CD4-positive, alpha-beta T cell treated with Interleukin-15 for 1 hour (primary cell): Measurements from ENCODE around the gene MMD.
"Not testable (repeated sequence)": the region's sequence is repeated elsewhere in the genome, so short reads cannot be mapped to it uniquely, and the experiment has no call there.

Experiments used
- DNase-seq: peaks from one replicate; pipeline ENCODE4 v3.0.0-alpha.2; 2020

Gene MMD

DNA sequence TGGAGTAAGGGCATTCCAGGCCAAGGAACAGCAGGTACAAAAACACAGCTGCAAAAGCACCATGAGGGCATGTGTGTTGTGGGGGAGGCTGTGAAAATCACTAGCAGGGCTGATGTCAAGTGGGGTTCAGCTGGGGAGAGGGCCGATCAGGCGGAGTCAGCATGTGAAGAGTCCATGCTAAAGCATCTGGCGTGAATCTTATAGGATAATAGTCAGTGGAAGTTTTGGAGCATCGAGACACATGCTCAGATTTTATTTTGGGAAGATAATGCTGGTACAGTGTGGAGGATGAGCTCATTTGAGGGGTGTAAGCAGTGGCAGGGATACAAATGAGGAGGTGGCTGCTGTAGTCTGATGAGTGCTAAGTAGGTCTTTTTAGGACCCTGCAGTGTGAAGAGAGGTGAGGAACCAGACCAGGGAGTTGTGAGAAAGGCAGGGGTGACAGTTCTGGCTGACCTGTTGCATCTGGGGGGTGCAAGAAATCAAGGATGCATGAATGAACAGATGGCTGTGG, 30.3 kb downstream of the MMD start:
- no peak for DNase-seq

DNA sequence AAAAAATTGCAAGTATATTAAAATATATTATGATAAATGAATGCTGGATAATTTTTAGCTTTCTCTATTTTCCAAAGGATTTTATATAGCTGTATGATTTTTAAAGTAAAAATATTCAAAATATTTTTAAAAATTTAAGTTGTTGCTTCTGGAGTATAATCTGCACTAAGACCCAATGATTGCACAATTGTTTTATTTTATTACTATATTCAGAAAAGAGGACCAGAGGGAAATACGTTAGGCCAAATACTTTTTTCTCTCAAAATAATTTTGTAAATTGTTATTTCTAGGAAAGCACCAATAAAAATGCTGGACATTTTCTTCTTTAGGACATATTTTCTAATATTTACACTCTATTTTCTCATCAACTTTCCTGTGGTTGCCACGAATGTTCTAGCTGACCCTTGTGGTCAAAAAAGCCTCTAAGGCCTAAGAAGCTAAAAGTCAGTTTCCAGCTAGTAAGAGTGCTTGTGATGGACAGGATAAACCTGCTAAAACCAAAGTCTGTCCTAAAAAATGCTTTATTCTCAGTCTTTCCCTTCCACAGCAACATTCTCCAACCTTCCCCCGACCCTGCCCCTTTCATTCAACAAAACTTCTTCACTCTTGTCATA, 31.2 kb downstream of the MMD start:
- DNase-seq = no peak

DNA sequence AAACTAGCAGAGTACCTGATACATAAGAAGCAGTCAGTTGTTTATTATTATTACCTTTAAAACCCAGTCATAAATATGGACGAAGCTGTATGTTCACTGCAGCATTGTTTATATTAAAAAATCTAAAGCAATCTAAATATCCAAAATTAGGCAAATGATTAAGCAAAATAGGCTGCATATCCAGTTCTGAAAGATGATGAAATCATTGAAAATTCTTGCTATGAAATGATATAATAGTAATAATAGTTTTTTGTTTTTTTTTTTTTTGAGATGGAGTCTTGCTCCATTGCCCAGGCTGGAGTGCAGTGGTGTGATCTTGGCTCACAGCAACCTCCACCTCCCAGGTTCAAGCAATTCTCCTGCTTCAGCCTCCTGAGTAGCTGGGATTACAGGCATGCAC, 31.9 kb downstream of the MMD start:
- not testable (repeated sequence) for DNase-seq

GRCh38 chr17:55388842-55389241, 32.8 kb downstream of the MMD start:
- DNase-seq = no peak

DNA sequence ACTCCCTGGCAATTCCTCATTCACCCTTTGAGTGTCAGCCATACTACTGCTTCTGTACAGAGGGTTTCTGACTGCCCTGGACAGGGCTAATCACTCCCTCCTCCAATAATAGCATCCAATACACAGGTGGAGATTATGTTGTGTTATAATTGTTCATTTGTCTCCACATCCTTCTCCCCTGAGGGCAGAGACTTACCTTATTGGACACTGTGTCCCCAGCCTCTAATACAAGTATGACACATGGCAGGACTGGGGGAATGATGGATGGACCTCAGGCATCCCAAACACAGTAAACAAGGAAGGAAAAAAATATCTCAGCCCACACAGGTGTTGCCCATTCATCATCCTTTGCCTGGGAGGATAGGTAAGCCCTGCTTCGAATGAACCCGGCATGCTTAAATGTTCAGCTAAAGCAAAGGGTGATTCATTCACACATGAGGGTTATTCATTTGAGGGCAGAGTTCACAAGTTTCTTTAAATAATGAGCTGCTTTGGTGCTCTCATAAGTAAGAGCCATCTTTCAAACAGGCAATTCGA, 34.8 kb downstream of the MMD start:
- DNase-seq = no peak

DNA sequence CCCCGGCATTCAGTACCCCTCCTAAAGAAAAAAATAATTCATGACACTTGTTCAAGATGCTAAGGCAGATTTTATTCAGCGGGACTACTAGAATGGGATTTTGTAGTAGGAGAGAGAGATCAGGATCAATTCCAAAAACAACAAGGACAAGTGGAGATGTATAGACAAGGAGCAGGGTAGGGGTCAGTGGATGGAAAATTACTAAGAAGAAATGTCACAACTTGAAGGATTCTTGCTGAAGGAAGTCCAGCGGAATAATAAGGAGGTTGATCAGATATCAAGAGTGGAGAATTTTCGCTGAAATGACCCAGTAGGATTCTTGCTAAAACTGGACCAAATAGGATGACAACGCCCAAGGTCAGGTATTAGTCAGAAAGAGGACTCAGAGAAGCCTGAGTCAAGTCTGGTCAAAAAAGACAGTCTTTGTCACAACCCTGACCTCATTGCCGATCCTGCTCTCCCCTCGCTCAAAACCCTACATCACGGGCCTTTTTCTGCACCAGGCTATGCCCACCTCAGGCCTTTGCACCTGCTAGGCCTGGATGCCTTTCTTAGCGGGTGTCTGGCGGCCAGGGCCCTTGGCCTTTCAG, 36.9 kb downstream of the MMD start:
- DNase-seq = no peak

DNA sequence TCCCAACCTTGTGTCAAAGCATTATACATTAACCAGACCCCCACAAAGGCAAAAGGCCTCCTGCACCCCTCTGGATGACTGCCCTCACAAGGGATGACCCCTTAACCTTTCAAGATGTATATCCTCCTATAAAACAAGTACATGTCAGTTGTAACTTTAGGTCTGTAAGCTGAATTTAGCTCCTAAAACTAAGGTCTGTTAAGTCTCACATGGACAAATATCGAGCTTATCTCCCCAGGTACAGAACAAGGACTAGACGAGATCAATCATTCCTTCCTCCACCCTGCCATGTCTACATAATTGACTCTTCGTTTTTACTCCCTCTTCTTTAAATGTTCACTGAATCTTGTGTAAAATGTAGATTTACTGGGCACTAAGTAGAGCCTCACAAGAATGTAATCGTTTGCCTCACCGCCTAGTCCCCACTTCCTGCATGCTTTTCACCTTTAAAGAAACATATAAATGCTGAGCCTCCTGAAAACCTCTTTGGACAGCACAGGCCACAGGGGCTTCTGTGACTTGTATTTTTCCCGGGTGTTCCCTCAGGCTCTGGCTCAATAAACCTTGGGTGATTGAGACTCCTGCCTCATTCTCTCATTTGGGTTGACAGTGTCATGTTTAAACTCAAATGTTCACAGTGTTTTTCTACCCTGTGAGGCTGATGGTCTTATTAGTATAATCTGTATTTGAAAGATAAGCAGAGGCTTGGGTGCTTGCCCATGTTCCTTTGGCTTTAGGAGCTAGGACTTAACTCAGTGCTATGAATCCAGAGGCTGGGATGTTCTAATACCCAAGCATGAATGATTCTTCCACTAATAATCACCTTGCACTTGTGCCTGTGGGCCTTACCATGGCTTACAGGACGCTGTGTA, 37.6 kb downstream of the MMD start:
- no peak for DNase-seq

- no peak for DNase-seq
Observed at GRCh38 chr17:55381017-55381770, 40.4 kb downstream of the MMD start.

DNA sequence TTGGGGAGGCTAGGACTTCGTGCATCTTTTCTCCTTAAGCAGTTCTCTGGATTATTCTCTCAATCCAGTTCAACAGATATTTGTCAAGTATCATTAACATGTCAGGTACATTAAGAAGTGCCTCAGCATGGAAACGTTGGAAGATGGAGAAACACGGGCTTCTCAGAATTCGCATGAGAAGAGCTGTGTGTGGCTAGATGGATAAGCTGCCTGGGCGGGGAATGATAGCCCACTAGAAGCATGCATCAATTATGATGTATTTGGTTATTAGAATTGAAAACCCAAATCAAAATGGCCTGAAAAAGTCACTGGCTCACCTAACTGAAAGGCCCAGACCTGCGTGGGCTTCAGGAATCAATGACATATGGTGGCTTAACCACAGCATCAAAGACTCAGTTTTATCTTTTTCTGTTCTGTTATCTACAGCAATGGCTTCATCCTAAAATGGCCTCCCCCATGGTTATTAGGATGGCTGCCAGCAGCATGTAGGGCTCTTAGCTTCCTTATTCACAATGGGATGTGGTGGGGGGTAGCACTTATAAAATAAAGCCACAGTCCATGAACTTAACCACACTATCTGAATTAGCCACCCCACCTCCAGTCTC, 43.9 kb downstream of the MMD start:
- DNase-seq = no peak

GRCh38 chr17:55368706-55369105, 52.9 kb downstream of the MMD start:
- DNase-seq = no peak

DNA sequence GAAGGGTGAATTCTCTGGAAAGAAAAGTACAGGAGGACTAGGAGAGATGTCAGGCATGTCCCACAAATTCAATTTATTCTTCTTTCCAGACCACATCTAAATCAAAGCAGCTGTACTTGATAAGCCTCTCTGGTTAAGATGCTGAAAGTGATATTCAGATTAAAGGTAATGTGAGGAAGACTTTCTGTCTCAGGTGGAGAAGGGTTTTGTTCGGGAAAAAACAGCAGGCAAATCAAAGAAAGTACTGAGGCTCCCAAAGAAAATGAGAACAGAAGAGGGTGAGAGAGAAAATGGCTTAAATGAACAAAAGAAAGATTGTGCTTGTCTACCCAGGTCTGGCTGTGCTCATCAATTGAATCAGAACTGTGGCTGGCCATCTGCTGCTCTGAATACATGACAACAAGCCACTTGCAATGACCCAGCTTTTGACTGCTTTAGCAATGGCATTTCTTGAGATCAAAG, 55.6 kb downstream of the MMD start:
- no peak for DNase-seq

DNA sequence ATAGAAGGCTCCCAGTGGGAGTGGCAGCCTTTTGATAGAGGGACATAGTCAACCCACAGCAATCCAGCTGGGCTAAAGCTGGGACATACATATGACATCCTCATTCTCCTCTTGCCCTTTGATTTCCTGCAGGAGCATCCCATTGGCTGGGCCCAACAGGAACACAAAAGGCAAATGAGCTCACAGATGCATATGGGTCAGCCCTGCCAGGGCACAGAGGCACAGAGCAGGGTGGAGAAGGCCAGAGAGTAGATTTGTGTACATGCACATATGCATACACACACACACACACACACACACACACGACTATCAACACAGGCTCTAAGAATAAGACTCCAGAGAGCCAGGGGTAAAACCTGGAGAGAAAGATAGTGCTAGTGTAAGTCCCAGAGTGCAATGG, 58.6 kb downstream of the MMD start:
- no peak for DNase-seq

DNA sequence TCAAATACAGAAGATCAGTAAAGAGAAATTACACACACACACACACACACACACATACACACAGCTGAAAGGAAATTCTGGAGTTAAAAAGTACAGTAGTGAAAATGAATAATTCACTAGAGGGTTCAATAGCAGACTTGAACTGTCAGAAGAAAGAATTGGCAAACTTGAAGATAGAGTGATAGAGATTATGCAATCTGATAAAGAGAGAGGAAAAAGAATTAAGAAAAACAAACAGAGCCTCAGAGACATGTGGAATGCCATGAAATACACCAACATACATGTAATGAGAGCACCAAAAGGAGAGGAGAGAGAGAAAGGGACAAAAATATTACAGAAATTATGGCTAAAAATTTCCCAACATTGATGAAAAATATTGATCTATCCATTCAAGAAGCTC, 60.7 kb downstream of the MMD start:
- no peak for DNase-seq

GRCh38 chr17:55356434-55357328, 65.0 kb downstream of the MMD start:
- DNase-seq = peak; percentile 47

DNA sequence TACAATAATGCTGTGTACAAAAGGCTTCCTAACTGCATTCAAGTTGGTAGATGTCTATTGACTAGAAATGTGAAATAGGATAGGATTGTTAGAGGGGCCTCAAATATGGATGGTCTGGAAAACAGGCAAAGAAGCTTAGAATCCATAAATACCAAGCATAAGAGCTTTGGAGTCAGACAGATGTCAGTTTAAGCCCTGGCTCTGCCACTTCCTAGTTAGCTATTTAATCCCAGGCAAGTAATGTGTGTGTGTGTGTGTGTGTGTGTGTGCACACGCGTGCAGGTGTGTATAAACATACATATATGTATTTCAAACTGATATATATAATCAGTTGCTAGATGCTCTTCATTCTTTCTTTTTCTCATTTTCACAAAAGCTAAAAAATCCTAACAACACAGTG, 66.7 kb downstream of the MMD start:
- DNase-seq = no peak

DNA sequence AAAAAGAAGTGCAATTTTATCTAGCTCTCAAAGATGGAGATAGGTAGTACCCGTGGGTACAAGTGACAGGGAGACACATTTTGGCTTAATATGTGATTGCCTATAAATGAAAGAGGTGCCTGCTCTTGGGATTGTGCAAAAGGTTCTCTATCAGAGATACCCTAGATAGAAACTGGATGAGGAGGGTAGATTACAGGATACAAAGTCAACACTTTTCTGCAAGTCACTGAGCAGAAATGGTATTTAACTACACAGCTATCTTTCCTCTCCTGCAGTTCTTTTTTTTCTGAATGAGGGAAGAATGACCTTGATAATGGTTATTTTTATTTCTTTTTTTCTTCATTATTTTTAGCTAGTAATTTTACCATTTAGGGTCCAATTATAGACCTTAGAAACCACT, 67.6 kb downstream of the MMD start:
- DNase-seq = no peak

DNA sequence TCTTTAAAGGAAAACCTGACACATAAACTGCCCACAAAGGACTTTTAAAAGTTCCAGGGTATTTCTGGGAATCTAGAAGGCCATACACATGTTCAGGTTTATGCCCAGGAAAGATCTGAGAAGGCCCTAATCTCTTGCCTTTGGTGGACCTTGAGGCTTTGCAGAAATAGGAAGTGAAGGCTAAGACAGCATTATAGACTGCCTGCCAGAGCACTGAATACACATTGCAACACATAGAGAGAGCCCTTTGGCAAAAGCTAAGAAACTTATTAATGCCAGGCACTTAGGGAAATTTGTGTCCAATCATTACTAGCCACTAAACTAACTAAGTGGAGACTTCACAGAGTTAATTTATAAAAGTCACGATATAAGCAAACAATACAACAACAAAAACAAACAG, 70.4 kb downstream of the MMD start:
- no peak for DNase-seq

- no peak for DNase-seq
Observed at GRCh38 chr17:55350825-55351205, 70.8 kb downstream of the MMD start.

DNA sequence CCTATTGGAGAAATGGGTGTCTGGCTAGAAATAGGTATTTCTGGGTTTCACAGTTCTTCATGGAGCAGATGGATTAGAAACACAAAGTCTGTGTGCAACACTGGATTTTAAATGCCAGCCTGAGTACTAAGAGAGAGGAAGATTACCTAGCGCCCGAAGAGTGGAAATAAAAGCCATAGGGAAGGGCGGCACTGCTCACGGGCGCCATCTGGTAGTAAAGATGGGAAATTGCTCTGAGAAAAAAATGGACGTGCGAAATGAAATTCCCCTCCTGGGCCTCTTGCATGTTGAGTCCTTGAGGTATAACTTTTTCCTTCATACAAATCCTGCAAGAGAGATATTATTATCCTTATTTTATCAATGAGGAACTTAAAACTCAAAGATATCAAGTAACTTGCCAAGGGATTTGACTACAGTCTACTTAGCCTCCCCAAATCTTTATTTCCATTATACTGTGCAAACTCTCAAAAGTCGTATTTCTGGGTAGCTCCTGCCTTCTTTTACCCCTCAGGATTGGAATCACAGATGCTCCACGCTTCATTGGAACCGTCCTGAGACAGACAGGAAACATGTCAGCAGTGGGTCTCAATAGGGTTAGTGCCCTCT, 72.8 kb downstream of the MMD start:
- peak; percentile 26 for DNase-seq

DNA sequence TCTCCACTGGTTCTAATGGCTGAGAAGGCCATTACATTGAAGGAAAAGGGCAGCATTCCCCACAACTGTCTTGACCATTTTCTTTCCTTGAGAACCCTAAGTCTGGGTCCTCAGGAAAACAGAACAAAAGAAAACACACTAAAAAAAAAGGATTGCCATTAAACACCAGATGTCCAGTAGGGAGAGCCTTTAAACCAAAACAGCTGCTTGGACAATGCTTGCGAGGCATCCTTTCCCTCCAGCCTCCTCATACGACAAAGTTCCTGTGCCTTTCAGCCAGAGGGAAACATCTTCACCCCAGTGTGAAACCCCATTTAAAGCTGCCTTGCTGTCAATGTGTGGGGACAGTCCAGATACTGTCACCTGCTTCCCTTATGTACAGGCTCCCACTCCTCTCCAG, 74.3 kb downstream of the MMD start:
- no peak for DNase-seq

- no peak for DNase-seq
Observed at GRCh38 chr17:55346658-55347057, 75.0 kb downstream of the MMD start.
